H1 (cell line): ENCODE measurements around the gene SND1. TPM values are rescaled to one million over a fixed set of nuclear protein-coding genes. Genes with fewer than 3 reads are reported as not detected.

Source experiments
- CHD1 ChIP-seq: IDR thresholded peaks from 2 replicates; pipeline ENCODE4 v1.6.1; 2012; ENCODE audit warnings: low read depth, low read length, improper control_type of control experiment
- SP1 ChIP-seq: IDR thresholded peaks from 2 replicates; pipeline ENCODE4 v1.6.1; 2011; ENCODE audit warnings: low read depth, low read length
- polyA plus RNA-seq, 7 experiments: library from polyadenylated mRNA; depleted of rRNA in 3 of 7; stranded (reverse) in 5 of 7; unstranded in 2 of 7; fragments of >200 nt in 5 of 7; fragments of 200-250 nt in 2 of 7; gene quantifications; 1 replicate in 5 of 7; 2 replicates in 1 of 7; 4 replicates in 1 of 7; pipeline versions ENCODE4 v1.2.1 to v1.2.3, GENCODE V29; 2011 to 2013; ENCODE audit warnings: missing spikeins in 2 of 7, mixed read lengths in 2 of 7
- total RNA-seq: library from RNA; stranded (reverse); fragmentation: NEBNext Ultra II Directional; extraction: Animal tissue kit (Norgen Biotek cat#: 25700); gene quantifications from 2 replicates; pipeline ENCODE4 v1.2.1, GENCODE V29; 2021

SND1 gene
- total and polyA plus RNA-seq, 2 of the 8 experiments (the other 6 are each of a cell fraction or from before 2014, with no cell fraction given): 122 to 290 TPM

DNA sequence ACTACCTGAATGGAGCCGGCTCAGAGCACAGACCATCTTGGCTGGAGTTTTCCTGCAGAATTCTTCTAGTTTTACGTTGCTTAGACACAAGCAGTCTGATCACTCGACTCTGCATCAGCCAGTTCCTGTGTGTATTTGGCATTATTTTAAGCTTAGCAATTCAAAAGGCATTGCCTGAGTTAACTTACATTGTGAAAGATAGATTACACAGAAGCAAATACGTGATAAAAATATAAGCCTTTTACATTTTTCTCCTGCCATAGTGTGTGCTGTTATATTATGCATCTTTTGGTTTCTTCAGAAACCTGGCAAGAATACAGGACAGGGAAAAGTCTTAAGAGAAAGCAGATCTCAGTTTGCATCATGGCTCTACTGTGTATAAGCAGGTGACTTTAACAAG is 281.2 kb downstream of the SND1 start (continued):
- no peak for TF ChIP-seq CHD1
- TF ChIP-seq SP1: no peak
